Right hindlimb (tissue), 1 donor: Measurements from ENCODE around the gene HIGD1B.

Experiments
- DNase-seq: peaks from one replicate; pipeline ENCODE4 v3.0.0-alpha.2; 2018

Gene HIGD1B

DNA sequence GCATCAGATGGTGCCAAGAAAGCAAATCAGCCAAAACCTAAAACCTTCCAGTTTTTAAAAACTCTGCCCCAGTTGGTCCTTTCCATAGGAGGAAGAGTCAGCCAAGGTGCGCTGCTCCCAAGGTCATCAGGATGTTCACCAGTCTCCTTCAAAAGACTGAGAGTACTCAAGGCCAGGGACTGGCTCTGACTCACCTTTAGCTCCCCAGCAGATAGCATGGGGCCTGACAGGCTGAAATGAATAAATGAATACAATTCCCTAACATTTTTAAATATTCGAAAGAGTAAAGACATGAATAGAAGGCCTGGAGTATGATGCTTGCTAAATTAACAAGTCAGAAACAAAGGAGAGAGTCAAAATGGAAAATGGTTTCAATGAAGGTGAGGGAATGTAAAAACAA is 32.4 kb downstream of the HIGD1B start:
- no peak for DNase-seq

DNA sequence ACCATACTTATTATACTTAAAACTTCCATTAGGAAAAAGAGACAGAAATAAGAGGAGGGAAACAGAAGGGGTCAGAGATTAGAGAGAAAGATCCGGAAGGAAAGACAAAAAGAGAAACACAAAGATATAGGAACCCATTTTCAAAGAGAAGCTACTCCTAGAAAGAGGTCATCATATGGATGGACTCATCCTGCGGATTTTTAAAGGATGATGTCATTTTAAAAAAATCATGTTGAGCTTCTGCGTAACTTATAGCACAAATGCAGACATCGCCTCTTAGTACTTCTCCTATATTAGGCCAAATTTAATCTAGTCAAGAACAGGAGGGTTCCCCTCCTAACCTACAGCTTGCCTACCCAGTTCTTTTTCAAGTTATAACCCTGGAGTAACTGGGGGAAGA is 33.5 kb downstream of the HIGD1B start:
- DNase-seq: no peak

DNA sequence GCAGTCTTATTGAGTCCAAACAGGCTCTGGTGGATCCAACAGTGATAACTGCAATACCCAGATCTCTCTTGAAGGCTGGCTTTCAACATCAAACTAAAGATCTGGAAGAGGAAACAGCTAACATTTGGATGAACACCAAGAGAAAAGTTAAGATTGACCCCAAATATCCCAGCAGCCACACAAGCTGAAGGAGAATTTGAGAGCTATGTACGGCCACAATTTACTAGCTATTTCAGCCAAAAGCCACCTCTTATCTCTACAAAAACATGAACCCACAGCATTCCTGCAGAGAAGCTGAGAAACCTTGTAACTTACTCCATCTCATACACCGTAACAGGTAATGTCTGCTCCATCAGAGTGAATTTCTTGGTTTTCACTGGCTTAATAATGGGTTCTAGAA is 37.3 kb downstream of the HIGD1B start:
- no peak for DNase-seq

DNA sequence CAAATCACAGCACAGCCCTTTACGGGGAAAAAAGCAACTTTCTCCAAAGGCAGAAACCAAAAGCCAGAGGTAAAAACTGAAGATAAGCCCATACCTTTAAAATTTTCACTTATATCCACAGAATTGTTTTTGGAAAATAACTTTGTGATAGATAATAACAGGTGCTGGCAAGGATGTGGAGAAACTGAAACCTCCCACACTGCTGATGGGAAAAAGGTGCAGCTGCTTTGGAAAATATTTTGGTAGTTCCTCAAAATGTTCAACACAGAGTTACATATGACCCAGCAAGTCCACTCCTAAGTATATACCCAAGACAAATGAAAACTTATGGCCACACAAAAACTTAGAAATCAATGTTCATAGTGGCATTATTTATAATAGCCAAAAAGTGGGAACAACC is 39.3 kb downstream of the HIGD1B start:
- DNase-seq: no peak

DNA sequence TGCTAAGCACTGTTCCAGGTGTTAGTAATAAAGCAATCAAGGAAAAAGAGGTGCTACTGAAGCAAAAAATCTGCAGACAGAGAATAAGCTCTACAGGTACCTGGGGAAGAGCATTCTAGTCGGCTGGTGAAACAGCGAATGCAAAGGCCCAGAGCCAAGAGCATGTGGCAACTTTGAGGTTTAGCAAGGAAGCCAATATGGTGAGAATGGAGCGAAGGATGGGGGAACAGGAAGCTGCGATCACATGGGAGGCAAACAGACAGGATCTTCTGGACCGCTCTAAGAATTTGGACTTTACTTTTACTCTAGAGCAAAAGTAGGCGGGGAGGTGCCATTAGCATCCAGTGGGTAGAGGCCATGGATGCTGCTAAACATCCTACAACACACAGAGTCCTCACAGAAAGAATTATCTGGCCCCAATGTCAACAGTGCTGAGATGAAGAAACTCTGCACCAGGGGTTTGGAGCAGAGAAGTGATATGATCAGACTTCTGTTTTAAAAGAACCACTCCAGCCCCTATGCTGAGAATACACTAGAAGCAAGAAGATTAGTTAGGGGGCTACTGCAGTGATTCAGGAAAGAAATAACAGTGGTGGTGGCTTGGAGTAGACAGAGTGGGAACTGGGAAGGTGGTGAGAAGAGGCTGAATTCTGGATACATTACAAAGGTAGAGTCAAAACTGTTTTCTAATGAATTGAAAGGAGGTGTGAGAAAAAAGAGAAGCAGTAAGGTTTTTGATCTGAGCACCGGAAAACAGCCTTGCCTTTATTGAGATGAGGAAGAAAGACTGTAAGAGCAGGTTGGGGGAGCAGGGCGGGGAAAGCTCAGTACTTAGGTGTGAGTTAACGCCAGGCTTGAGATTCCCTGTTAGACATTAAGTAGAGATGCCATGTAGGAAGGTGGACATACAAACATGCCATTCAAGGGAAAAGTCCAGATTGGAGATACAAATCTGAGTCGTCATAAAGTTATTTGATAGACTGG is 40.6 kb downstream of the HIGD1B start:
- DNase-seq: no peak

DNA sequence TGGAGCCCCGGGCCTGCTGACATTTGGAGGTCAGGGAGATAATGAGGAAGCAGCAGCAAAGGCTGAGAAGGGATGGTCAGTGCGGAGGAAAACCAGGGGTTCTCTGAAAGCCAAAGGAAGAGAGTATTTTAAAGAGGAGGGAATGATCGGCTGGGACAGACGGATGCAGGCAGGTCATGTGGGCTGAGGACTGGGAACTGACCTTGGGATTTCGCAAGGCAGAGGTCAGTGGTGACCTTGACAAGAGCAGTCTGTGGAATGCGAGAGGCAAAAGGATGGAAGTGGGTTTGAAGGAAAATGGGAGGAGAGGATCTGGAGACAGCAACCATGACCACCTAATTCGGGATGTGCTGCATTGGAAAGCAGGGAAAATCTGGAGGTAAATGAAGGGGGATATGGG is 41.3 kb downstream of the HIGD1B start:
- no peak for DNase-seq

DNA sequence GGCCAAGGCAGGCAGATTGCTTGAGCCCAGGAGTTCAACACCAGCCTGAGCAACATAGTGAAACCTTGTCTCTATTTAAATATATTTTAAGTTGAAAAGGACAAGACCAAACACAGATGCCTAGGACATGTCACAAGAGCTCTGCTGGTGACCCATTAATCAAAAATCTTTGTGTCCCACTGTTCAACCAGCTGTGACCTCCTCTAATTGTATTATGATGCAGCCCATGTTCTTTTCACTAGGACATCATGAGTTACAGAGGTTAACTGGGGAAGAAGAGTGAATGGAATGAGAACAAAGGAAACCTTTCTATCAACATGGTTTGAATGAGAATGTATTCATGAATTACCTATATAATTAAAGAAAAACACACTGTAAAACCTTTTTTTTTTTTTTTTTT is 44.6 kb downstream of the HIGD1B start:
- no peak for DNase-seq

DNA sequence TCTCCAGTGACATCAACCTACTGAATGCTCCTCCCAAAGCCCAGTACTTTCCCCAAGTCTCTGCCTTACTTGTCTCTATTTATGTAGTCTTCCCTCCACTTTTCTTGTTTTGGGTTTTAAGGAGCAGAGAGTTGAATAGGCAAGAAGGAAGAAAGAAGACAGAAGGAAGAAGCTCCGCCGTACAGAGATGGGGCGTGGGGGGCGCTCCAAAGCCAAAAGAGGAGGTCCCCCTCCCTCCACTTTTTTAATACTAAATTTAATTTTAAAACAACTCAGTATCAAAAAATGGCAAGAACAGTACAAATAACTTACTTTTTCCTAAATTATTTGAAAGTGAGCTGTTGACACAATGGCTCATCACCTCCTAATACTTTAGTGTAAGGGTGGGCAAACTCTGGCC is 47.0 kb downstream of the HIGD1B start:
- no peak for DNase-seq

DNA sequence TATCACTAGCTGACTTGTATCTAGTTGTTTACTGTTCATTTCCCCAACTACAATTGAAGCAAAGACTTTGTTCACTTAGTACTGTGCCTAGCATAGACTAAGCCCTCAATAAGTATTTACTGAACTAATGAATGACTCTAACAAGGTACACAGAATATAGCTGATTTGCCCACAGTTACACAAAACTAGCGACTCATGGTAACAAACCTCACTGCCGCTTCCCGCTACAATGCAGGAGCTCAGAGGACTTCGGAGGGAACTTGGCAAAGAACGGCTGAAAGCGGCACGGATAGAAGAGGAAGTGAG is 51.0 kb downstream of the HIGD1B start:
- no peak for DNase-seq

DNA sequence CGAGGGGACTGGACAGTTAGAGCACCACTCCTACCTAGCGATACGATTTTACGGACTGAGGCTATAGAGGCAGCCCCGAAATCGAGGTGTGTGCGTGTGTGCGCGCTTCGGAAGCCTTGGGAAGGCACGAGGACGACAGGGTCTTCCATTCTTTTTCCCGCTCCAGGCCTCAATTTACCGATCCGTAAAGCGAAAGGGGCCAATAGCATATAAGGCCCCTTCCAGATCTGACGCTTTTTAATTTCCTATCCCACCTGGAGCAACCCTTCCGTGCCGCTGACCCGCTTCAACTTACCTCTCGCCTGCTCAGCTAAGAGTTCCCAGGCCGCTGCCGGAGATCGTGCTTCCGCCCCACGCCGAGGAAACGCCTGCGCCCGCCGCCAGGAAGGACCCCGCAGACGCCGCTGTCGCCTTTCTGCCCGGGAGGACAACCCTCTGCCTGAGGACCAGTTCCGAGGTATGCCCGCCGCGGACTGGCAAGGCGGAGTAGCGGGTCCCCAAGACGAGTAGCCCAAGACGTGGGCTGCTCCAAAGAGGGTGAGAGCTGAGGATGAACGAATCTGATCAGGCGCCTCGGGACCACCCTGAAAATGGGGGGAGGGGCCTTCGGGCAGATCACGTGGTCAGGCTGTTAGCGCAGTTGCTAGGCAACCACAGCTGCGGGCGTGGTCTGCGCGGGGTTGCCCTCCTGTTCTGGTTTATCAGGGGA is 51.5 kb downstream of the HIGD1B start, which contains the start of gene EFTUD2:
TSS of gene EFTUD2 (minus strand) at position 372 of the 709 bp plus-strand sequence. CDS start 4,924 bp downstream, outside the sequence.
- DNase-seq: peak; percentile 95
